Omental fat pad (tissue), 4 donors: ENCODE measurements around the gene TRMT6. TPM values are rescaled to one million over a fixed set of nuclear protein-coding genes. Genes with fewer than 3 reads are reported as not detected.

Experiments
- ATAC-seq: fragments of 150-250 bp; one replicate; pipeline ENCODE4 v1.9.1; 2016; ENCODE audit warnings: mild to moderate bottlenecking, moderate library complexity; ENCODE audit not compliant: low FRiP score
- DNase-seq: peaks from one replicate; pipeline ENCODE4 v3.0.0-alpha.2; 2019; ENCODE audit warnings: low spot score
- total RNA-seq, 4 donors: library from RNA; depleted of rRNA; stranded (reverse); fragments of >200 nt; gene quantifications; one replicate each; pipeline ENCODE4 v1.1.0, GENCODE V29; 2016
- TF ChIP-seq, protein P1 (sequence below), 3 donors: fragments of 450-650 bp; IDR thresholded peaks; one replicate each; pipeline ENCODE4 v1.5.1; 2016 to 2017; ENCODE audit warnings: antibody characterized with exemption in 3 of 3, mild to moderate bottlenecking in 3 of 3, moderate library complexity in 2 of 3

The TRMT6 gene
- total RNA-seq, 4 donors from 2014 or later, result 7.9 to 28.1 (median 9.7) TPM

DNA sequence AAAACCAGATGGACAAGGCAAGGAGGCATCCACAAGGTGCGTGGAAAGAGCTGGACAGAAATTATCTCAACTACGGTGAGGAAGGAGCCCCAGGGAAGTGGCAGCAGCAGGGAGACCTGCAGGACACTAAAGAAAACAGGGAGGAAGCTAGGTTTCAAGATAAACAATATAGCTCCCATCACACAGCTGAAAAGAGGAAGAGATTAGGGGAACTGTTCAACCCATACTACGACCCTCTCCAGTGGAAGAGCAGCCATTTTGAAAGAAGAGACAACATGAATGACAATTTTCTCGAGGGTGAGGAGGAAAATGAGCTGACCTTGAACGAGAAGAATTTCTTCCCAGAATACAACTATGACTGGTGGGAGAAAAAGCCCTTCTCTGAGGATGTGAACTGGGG, 26.8 kb downstream of the TRMT6 start:
- DNase-seq (no peak), ATAC-seq (no peak)
- TF ChIP-seq, protein P1, sequence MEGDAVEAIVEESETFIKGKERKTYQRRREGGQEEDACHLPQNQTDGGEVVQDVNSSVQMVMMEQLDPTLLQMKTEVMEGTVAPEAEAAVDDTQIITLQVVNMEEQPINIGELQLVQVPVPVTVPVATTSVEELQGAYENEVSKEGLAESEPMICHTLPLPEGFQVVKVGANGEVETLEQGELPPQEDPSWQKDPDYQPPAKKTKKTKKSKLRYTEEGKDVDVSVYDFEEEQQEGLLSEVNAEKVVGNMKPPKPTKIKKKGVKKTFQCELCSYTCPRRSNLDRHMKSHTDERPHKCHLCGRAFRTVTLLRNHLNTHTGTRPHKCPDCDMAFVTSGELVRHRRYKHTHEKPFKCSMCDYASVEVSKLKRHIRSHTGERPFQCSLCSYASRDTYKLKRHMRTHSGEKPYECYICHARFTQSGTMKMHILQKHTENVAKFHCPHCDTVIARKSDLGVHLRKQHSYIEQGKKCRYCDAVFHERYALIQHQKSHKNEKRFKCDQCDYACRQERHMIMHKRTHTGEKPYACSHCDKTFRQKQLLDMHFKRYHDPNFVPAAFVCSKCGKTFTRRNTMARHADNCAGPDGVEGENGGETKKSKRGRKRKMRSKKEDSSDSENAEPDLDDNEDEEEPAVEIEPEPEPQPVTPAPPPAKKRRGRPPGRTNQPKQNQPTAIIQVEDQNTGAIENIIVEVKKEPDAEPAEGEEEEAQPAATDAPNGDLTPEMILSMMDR (IDR thresholded peaks at IDR 0.05), result no peak

DNA sequence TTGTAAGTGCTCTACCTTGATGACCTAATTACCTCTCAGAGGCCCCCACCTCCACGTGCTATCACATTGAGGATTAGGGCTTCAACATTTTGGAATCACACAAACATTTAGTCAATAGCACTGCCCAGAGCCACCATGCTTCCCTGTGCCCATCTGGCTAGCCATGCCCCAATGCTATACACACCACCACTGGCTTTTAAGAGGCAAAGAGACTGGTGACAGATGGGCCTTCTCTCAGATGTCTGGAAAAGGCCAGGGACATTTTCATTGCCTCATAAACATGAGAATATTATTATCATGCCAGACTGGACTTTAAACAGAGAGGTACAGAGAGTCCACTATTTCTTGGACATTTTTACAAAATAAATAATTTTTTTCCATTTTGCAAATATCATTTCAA, 29.8 kb downstream of the TRMT6 start:
- TF ChIP-seq, protein P1 (IDR thresholded peaks at IDR 0.05), result no peak
- ATAC-seq (no peak), DNase-seq (no peak)

DNA sequence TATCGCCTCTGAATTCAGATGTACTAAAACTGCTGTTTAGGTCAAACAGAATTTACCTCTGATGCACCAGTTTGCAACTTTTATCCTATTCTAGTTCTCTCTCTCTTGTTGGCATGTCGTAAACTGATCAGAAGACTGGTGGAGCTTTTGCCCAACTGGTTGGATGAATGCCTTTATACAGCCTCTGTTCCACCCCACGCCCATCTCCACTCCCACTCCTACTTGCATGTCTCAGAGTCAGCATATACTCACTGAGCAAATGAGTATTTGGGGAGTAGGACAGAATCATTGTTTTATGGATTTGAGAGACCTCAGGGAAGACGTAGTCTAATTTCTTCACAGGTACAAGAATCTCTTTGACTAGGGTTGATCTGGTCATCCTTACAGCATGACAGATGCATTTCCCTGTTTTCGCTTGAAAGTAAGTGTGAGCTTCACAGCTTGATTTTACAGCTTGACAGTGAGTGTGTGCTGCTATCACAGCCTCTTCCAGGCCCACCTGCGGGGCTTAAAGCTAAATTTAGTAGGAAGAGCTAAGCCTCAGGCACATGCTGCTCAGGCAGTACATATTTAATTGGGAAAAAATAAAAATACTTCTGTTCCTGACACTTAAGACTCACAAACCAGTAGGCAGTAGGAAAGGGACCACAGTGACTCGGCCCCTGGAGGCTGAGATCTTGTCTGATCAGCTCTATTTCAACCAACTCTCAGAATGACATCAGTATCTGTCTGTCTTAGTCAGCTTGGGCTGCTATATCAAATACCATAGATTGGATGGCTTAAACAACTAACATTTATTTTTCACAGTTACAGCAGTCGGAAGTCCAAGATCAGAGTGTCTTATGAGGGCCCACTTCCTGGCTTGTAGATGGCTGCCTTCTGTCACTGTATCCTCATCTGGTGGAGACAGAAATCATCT, 30.4 kb downstream of the TRMT6 start:
- ATAC-seq (no peak), DNase-seq (no peak)
- TF ChIP-seq, protein P1 (IDR thresholded peaks at IDR 0.05), result no peak

DNA sequence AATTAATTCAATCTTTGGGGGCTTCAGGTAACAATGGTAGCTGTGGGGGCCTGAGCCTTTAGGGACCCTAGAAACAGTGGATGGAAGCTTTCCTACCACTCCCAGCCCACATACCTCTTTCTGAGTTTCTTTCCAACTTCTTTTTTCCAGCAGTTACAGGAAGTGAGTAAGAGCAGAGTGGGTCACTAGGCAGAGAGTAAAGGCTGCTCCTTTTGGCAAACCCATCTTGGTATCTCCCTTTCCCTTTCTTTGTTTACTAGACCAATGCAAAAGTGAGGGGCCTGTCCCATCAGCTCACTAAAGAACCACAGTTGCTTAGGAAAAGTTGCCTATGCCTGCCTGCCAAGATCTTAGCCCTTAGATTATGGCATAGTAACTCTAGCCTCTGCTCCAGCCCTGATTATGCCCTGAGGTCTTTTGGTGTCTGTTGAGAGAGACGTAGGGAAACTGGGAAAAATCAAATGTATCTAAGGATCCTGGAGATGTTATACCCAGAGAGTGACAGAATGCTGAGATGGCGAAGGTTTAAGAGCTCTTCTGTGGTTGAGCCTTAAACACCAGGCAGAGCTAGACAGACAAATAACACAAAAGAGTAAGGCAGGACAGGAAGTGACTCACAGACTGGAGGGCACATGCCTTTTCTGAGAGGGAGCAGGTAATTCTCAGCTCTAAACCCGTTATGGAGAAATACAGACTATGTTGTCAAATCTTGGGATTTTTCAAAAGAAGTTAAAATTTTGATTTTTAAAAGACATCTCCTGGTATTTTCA, 31.3 kb downstream of the TRMT6 start:
- TF ChIP-seq, protein P1 (IDR thresholded peaks at IDR 0.05), result no peak
- ATAC-seq (no peak), DNase-seq (no peak)

DNA sequence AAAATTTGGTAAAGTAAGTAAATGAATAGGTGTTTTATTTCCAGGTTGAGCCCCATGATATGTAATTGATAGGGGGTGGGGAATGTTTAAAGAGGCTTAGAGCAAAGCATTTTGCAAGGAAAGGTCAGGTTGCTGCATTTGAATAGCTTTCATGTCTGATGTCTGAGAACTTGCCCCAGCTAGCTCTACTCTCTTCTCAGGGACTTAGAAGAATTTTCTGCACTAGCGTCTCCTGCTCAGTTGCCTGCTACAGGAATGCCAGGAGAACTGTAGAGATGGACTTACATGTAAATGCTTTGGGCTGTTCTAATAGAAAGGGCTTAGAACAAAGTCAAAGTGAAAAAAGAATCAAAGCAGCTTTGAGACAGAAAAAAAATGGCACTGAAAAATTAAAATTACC, 35.5 kb downstream of the TRMT6 start:
- TF ChIP-seq, protein P1 (IDR thresholded peaks at IDR 0.05), result no peak
- ATAC-seq (no peak), DNase-seq (no peak)

DNA sequence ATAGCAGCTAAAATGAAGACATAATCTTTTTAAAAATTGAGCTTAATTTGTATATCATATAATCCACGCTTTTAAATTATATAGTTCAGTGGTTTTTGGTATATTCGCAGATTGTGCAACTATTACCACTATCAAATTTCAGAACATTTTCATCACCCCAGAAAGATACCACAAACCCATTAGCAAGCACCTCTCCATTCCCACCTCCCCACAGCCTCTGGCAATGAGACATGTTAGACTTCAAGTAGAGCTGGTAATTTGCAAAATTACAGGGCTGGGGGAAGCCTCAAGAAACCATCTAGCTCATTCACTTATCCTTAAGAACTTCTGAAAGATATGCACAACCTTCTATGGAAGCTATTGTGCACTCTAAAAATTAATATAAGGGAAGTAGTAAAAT, 37.2 kb downstream of the TRMT6 start:
- DNase-seq, result no peak
- TF ChIP-seq, protein P1 (IDR thresholded peaks at IDR 0.05), result no peak
- ATAC-seq, result no peak
